Duodenal mucosa (tissue), 2 donors: ENCODE data around the gene PALLD.

Source experiments
- H3K27ac ChIP-seq: one replicate; pipeline ENCODE4 v1.7.0; 2013; ENCODE audit warnings: low read depth, low read length
- H3K27me3 ChIP-seq, 2 donors: one replicate each; pipeline ENCODE4 v1.7.0; 2013; ENCODE audit warnings: low read length in 2 of 2, control low read depth in 1 of 2; ENCODE audit not compliant: insufficient read depth in 2 of 2, control insufficient read depth in 1 of 2
- H3K36me3 ChIP-seq, 2 donors: one replicate each; pipeline ENCODE4 v1.7.0; 2013; ENCODE audit warnings: low read length in 2 of 2, control low read depth in 1 of 2; ENCODE audit not compliant: insufficient read depth in 2 of 2, control insufficient read depth in 1 of 2
- H3K4me1 ChIP-seq, 2 donors: one replicate each; pipeline ENCODE4 v1.7.0; 2013; ENCODE audit warnings: low read length in 2 of 2, control low read depth in 1 of 2; ENCODE audit not compliant: insufficient read depth in 2 of 2, control insufficient read depth in 1 of 2
- H3K4me3 ChIP-seq, 2 donors: one replicate each; pipeline ENCODE4 v1.7.0; 2013; ENCODE audit warnings: low read length in 2 of 2, low read depth in 1 of 2
- H3K9ac ChIP-seq, 2 donors: one replicate each; pipeline ENCODE4 v1.7.0; 2013; ENCODE audit warnings: low read length in 2 of 2, low read depth in 1 of 2
- H3K9me3 ChIP-seq, 2 donors: one replicate each; pipeline ENCODE4 v1.7.0; 2013; ENCODE audit warnings: low read length in 2 of 2, control low read depth in 1 of 2; ENCODE audit not compliant: control insufficient read depth in 1 of 2

PALLD gene

GRCh38 chr4:168600796-168601583 lies 104.1 kb downstream of the PALLD start:
- no peaks in the 10 kb centered on the region for H3K36me3 ChIP-seq
- no peak overlapping the region for H3K27ac ChIP-seq
- H3K4me1 ChIP-seq = no peaks in the 10 kb centered on the region
- H3K4me3 ChIP-seq = no peak overlapping the region
- no peaks in the 10 kb centered on the region for H3K9me3 ChIP-seq
- no peaks in the 10 kb centered on the region for H3K27me3 ChIP-seq
- no peak overlapping the region for H3K9ac ChIP-seq

GRCh38 chr4:168601899-168602298 lies 105.0 kb downstream of the PALLD start:
- no peaks in the 10 kb centered on the region for H3K27me3 ChIP-seq
- no peak overlapping the region for H3K27ac ChIP-seq
- no peak overlapping the region for H3K4me3 ChIP-seq
- no peaks in the 10 kb centered on the region for H3K36me3 ChIP-seq
- no peak overlapping the region for H3K9ac ChIP-seq
- H3K4me1 ChIP-seq = no peaks in the 10 kb centered on the region
- H3K9me3 ChIP-seq = no peaks in the 10 kb centered on the region

- Histone ChIP-seq H3K27ac (no peak overlapping the region), H3K27me3 (no peaks in the 10 kb centered on the region), H3K4me1 (no peaks in the 10 kb centered on the region), H3K9me3 (no peaks in the 10 kb centered on the region), H3K9ac (no peak overlapping the region), H3K4me3 (no peak overlapping the region), H3K36me3 (no peaks in the 10 kb centered on the region)
Measured at GRCh38 chr4:168604496-168605373, 107.9 kb downstream of the PALLD start.

- no peak overlapping the region for H3K27ac ChIP-seq
- H3K4me1 ChIP-seq = no peaks in the 10 kb centered on the region
- no peaks in the 10 kb centered on the region for H3K36me3 ChIP-seq
- H3K9me3 ChIP-seq = no peaks in the 10 kb centered on the region
- no peak overlapping the region for H3K9ac ChIP-seq
- H3K4me3 ChIP-seq = no peak overlapping the region
- H3K27me3 ChIP-seq = no peaks in the 10 kb centered on the region
Measured at GRCh38 chr4:168605411-168605810, 108.6 kb downstream of the PALLD start.

GRCh38 chr4:168607215-168607614 lies 110.4 kb downstream of the PALLD start:
- no peak overlapping the region for H3K27ac ChIP-seq
- H3K4me1 ChIP-seq = no peaks in the 10 kb centered on the region
- no peak overlapping the region for H3K9ac ChIP-seq
- no peak overlapping the region for H3K4me3 ChIP-seq
- no peaks in the 10 kb centered on the region for H3K9me3 ChIP-seq
- H3K27me3 ChIP-seq = no peaks in the 10 kb centered on the region
- H3K36me3 ChIP-seq = no peaks in the 10 kb centered on the region

GRCh38 chr4:168608771-168609170 lies 111.9 kb downstream of the PALLD start:
- Histone ChIP-seq H3K4me1 (no peaks in the 10 kb centered on the region), H3K9me3 (no peaks in the 10 kb centered on the region), H3K27ac (no peak overlapping the region), H3K9ac (no peak overlapping the region), H3K36me3 (no peaks in the 10 kb centered on the region), H3K4me3 (no peak overlapping the region), H3K27me3 (no peaks in the 10 kb centered on the region)

GRCh38 chr4:168609369-168609768 lies 112.5 kb downstream of the PALLD start:
- Histone ChIP-seq H3K9me3 (no peaks in the 10 kb centered on the region), H3K27ac (no peak overlapping the region), H3K9ac (no peak overlapping the region), H3K27me3 (no peaks in the 10 kb centered on the region), H3K4me3 (no peak overlapping the region), H3K4me1 (no peaks in the 10 kb centered on the region), H3K36me3 (no peaks in the 10 kb centered on the region)

GRCh38 chr4:168610911-168611530 lies 114.2 kb downstream of the PALLD start:
- H3K9ac ChIP-seq = no peak overlapping the region
- H3K9me3 ChIP-seq = no peaks in the 10 kb centered on the region
- H3K36me3 ChIP-seq = no peaks in the 10 kb centered on the region
- no peak overlapping the region for H3K27ac ChIP-seq
- H3K4me3 ChIP-seq = no peak overlapping the region
- no peaks in the 10 kb centered on the region for H3K4me1 ChIP-seq
- no peaks in the 10 kb centered on the region for H3K27me3 ChIP-seq

- H3K27ac ChIP-seq = no peak overlapping the region
- H3K9me3 ChIP-seq = no peaks in the 10 kb centered on the region
- no peak overlapping the region for H3K9ac ChIP-seq
- H3K4me3 ChIP-seq = no peak overlapping the region
- no peaks in the 10 kb centered on the region for H3K27me3 ChIP-seq
- no peaks in the 10 kb centered on the region for H3K36me3 ChIP-seq
- no peaks in the 10 kb centered on the region for H3K4me1 ChIP-seq
Measured at GRCh38 chr4:168612450-168613135, 115.7 kb downstream of the PALLD start.
